Suprapubic skin (tissue), 4 donors: ENCODE results near the gene VPREB1.

ENCODE experiments used
- CTCF ChIP-seq, 2 donors: fragments of 200-600 bp in 1 of 2; fragments of 450-650 bp in 1 of 2; sonication (generic) in 1 of 2; IDR thresholded peaks; one replicate each; pipeline ENCODE4 v1.5.1; 2016 to 2019; ENCODE audit warnings: antibody characterized with exemption in 2 of 2, mild to moderate bottlenecking in 1 of 2, moderate library complexity in 1 of 2
- EP300 ChIP-seq: sonication (generic); formaldehyde crosslinking; IDR thresholded peaks from one replicate; pipeline ENCODE4 v1.6.1; 2017; ENCODE audit warnings: antibody characterized with exemption
- POLR2A ChIP-seq, 2 donors: fragments of 450-650 bp; IDR thresholded peaks; one replicate each; pipeline ENCODE4 v1.6.1; 2017; ENCODE audit warnings: antibody characterized with exemption in 2 of 2, mild to moderate bottlenecking in 2 of 2, moderate library complexity in 2 of 2
- POLR2AphosphoS5 ChIP-seq, 3 donors: sonication (generic); formaldehyde crosslinking; IDR thresholded peaks; one replicate each; pipeline ENCODE4 v1.6.1; 2017; ENCODE audit warnings: antibody characterized with exemption in 3 of 3

GRCh38 chr22:22246706-22247105, 2.1 kb downstream of the VPREB1 start:
- TF ChIP-seq CTCF (IDR thresholded peaks at IDR 0.05) (no peak), POLR2AphosphoS5 (IDR thresholded peaks at IDR 0.05) (no peak), POLR2A (IDR thresholded peaks at IDR 0.05) (no peak), EP300 (no peak)
